OCI-LY7 (cell line): ENCODE results near the gene NCF2. TPM values are rescaled to one million over a fixed set of nuclear protein-coding genes. Genes with fewer than 3 reads are reported as not detected.

Experiments
- BruUV-seq: library from RNA; stranded (reverse); fragments of 400-500 nt; replicated peaks from 2 replicates; lab custom pipeline; 2021; lab: Mats Ljungman, UMichigan
- CTCF ChIA-PET: fragments of 300-600 bp; sonication (Branson Sonifier 250); formaldehyde crosslinking; loops from one replicate; lab custom pipeline; 2022; ENCODE audit warnings: antibody characterized with exemption; ENCODE audit not compliant: unreplicated experiment; lab: Charles Lee
- POLR2A ChIA-PET: fragments of 300-600 bp; sonication (Branson Sonifier 250); formaldehyde crosslinking; loops from one replicate; lab custom pipeline; 2022; ENCODE audit warnings: antibody characterized with exemption; lab: Charles Lee
- DNase-seq: peaks from one replicate; pipeline ENCODE4 v3.0.0-alpha.2; 2015; ENCODE audit warnings: low spot score
- H2AFZ ChIP-seq: fragments of 200-600 bp; sonication (generic), shearing (Covaris generic); 2 replicates; pipeline ENCODE4 v1.6.1; 2014; ENCODE audit warnings: mild to moderate bottlenecking, antibody characterized with exemption, low read length, moderate library complexity
- H3K27ac ChIP-seq: fragments of 200-600 bp; sonication (generic); 2 replicates; pipeline ENCODE4 v1.5.1; 2014; ENCODE audit warnings: mixed run types, low read depth, mild to moderate bottlenecking, moderate library complexity, low read length, inconsistent platforms; ENCODE audit not compliant: poor library complexity, severe bottlenecking
- H3K36me3 ChIP-seq: fragments of 200-600 bp; sonication (generic); 2 replicates; pipeline ENCODE4 v1.6.1; 2014; ENCODE audit warnings: mild to moderate bottlenecking, antibody characterized with exemption, low read length, moderate library complexity, mixed read lengths; ENCODE audit not compliant: insufficient read depth
- H3K4me1 ChIP-seq: fragments of 200-600 bp; sonication (generic); 2 replicates; pipeline ENCODE4 v1.5.1; 2014; ENCODE audit warnings: mild to moderate bottlenecking, low read length; ENCODE audit not compliant: insufficient read depth, poor library complexity, severe bottlenecking
- H3K4me2 ChIP-seq: fragments of 200-600 bp; sonication (generic); 2 replicates; pipeline ENCODE4 v1.6.1; 2014; ENCODE audit warnings: mild to moderate bottlenecking, low read length
- H3K4me3 ChIP-seq: fragments of 200-600 bp; sonication (generic); 2 replicates; pipeline ENCODE4 v1.5.1; 2014; ENCODE audit warnings: mild to moderate bottlenecking, low read depth, low read length; ENCODE audit not compliant: poor library complexity, severe bottlenecking
- H3K79me2 ChIP-seq: fragments of 200-600 bp; sonication (generic); 2 replicates; pipeline ENCODE4 v1.6.1; 2016; ENCODE audit warnings: low read depth, mild to moderate bottlenecking, low read length, moderate library complexity, mixed read lengths; ENCODE audit not compliant: insufficient read depth
- H3K9me2 ChIP-seq: fragments of 200-600 bp; sonication (generic); 2 replicates; pipeline ENCODE4 v1.6.1; 2016; ENCODE audit warnings: mild to moderate bottlenecking, low read length, mixed read lengths; ENCODE audit not compliant: insufficient read depth
- H3K9me3 ChIP-seq: fragments of 200-600 bp; sonication (generic); 2 replicates; pipeline ENCODE4 v1.6.1; 2014; ENCODE audit warnings: mild to moderate bottlenecking, mixed run types, low read length, mixed read lengths
- H4K20me1 ChIP-seq: fragments of 200-600 bp; sonication (generic); 2 replicates; pipeline ENCODE4 v1.6.1; 2014; ENCODE audit warnings: mild to moderate bottlenecking, antibody characterized with exemption, low read length, moderate library complexity, mixed read lengths; ENCODE audit not compliant: insufficient read depth
- EZH2phosphoT487 ChIP-seq: fragments of 200-600 bp; sonication (generic); IDR thresholded peaks from 2 replicates; pipeline ENCODE4 v1.6.1; 2018; ENCODE audit warnings: low read depth, borderline replicate concordance, mild to moderate bottlenecking, mixed run types, antibody characterized with exemption, low read length, moderate library complexity, mixed read lengths
- intact Hi-C: fragments of 100-400 bp; cut with micrococcal nuclease; formaldehyde crosslinking; loops from one replicate; pipeline ENCODE4 v1.10.0; 2022; ENCODE audit not compliant: unreplicated experiment
- total RNA-seq, 2 experiments: library from RNA; depleted of rRNA in 1 of 2; stranded (reverse); fragments of >200 nt in 1 of 2; shearing (Covaris generic) in 1 of 2; gene quantifications; 2 replicates each; pipeline ENCODE4 v1.2.3, GENCODE V29; 2014 to 2022
- TF ChIP-seq, protein P1 (sequence below): fragments of 200-600 bp; sonication (generic); conservative IDR thresholded peaks from 2 replicates; pipeline ENCODE4 v1.5.1; 2014; ENCODE audit warnings: mild to moderate bottlenecking, antibody characterized with exemption, low read length, moderate library complexity, mixed read lengths

Gene NCF2
- total RNA-seq, 2 experiments from 2014 or later: 4.0 to 17.4 TPM

DNA sequence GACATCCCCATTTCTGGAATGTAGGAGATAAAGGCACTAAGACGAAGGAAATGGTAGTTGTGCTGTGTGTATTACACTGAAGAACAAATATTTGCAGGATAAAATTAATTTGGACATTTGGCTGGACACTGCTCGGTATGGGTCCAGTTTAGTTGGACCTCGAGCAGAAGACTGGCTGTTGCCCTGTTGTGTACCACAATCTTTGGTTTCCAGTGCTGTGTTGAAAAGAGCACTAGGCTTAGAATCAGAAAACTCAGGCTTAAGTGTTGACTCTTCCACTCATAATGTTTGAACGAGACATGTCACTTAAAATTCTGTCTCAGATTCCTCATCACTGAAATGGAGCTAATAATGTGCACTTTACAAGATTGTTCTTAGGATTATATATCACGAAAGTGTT is 46.5 kb upstream of the NCF2 start:
- BruUV-seq: no TSS peak
- no peaks in the 10 kb centered on the region for H3K9me3 ChIP-seq
- no peak overlapping the region for H3K27ac ChIP-seq
- intact Hi-C loops: loop anchor here (10.0 kb wide), 1 partner anchor 612 kb away; the partner anchor contains the start of gene LAMC1
- peaks cover 15% of the 10 kb centered on the region; the same call in 1 of the 2 replicates for H3K36me3 ChIP-seq
- ChIA-PET POLR2A (no interaction called here), CTCF (no interaction called here)
- TF ChIP-seq, protein P1, sequence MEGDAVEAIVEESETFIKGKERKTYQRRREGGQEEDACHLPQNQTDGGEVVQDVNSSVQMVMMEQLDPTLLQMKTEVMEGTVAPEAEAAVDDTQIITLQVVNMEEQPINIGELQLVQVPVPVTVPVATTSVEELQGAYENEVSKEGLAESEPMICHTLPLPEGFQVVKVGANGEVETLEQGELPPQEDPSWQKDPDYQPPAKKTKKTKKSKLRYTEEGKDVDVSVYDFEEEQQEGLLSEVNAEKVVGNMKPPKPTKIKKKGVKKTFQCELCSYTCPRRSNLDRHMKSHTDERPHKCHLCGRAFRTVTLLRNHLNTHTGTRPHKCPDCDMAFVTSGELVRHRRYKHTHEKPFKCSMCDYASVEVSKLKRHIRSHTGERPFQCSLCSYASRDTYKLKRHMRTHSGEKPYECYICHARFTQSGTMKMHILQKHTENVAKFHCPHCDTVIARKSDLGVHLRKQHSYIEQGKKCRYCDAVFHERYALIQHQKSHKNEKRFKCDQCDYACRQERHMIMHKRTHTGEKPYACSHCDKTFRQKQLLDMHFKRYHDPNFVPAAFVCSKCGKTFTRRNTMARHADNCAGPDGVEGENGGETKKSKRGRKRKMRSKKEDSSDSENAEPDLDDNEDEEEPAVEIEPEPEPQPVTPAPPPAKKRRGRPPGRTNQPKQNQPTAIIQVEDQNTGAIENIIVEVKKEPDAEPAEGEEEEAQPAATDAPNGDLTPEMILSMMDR: no peak
- no peak for TF ChIP-seq EZH2phosphoT487
- DNase-seq: no peak
- H3K4me1 ChIP-seq: peaks cover 29% of the 10 kb centered on the region
- no peaks in the 10 kb centered on the region for H3K9me2 ChIP-seq
- 0 out of 2 replicates have a peak overlapping the region, but pooled peaks have one; percentile 76 for H3K4me2 ChIP-seq
- no peak overlapping the region for H2AFZ ChIP-seq
- no peak overlapping the region for H3K4me3 ChIP-seq
- H3K79me2 ChIP-seq: peaks cover 34% of the 10 kb centered on the region
- H4K20me1 ChIP-seq: peaks cover 17% of the 10 kb centered on the region

DNA sequence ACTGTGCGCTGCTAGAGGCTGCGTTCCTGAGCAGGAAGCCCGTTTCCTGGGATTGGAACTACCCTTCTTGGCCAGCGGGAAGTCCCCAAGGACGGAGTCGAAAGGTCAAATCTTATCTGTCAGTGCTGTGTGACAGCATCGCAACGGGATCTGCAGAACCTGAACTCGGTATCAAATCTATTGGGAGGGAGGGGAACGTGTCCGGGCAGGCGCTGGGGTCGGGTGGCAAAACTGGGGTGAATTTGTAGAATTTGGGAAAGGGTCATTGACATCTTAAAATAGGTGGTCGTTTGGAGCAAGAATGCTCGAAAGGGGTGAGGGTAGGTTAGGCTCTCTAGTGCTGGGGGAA is 46.0 kb upstream of the NCF2 start:
- CTCF ChIA-PET: no interaction called here
- peak overlapping the region; percentile 90 for H2AFZ ChIP-seq
- no peaks in the 10 kb centered on the region for H3K9me2 ChIP-seq
- no TSS peak for BruUV-seq
- H3K4me1 ChIP-seq: peaks cover 32% of the 10 kb centered on the region
- H3K9me3 ChIP-seq: no peaks in the 10 kb centered on the region
- no peak for DNase-seq
- intact Hi-C loops: loop anchor here (10.0 kb wide), 1 partner anchor 612 kb away; the partner anchor contains the start of gene LAMC1
- H3K4me2 ChIP-seq: peak overlapping the region; percentile 76
- H3K27ac ChIP-seq: no peak overlapping the region
- TF ChIP-seq, protein P1: no peak
- no peak for TF ChIP-seq EZH2phosphoT487
- peaks cover 19% of the 10 kb centered on the region for H4K20me1 ChIP-seq
- H3K79me2 ChIP-seq: peaks cover 39% of the 10 kb centered on the region
- H3K4me3 ChIP-seq: peak overlapping the region; percentile 94
- POLR2A ChIA-PET: no interaction called here
- peaks cover 19% of the 10 kb centered on the region for H3K36me3 ChIP-seq

GRCh38 chr1:183635606-183636333 is 45.5 kb upstream of the NCF2 start, which contains the start of gene ARPC5:
ARPC5 (minus strand) TSS chr1:183635783; CDS start chr1:183635659, 124 bp downstream.
- Histone ChIP-seq H4K20me1 (peaks cover 19% of the 10 kb centered on the region), H3K79me2 (peaks cover 39% of the 10 kb centered on the region), H3K4me3 (peak within 1 kb of the TSS; percentile 94), H3K9me2 (no peaks in the 10 kb centered on the region), H2AFZ (peak within 1 kb of the TSS; percentile 90), H3K36me3 (peaks cover 24% of the 10 kb centered on the region), H3K4me1 (peaks cover 32% of the 10 kb centered on the region), H3K27ac (peak within 1 kb of the TSS; percentile 75), H3K9me3 (no peaks in the 10 kb centered on the region), H3K4me2 (peak within 1 kb of the TSS; percentile 88)
- intact Hi-C loops: loop anchor here (1.0 to 10.0 kb wide), 3 partner anchors 51 to 611 kb away; partner anchors contain the start of gene LAMC1
- ChIA-PET CTCF (no interaction called here), POLR2A (interaction anchor here (0.6 kb wide), 1 partner anchor 292 kb away, joined by 5 read pairs; no protein-coding TSS in a partner anchor)
- no peak for TF ChIP-seq EZH2phosphoT487
- TF ChIP-seq, protein P1: no peak
- DNase-seq: peak; percentile 95
- no TSS peak for BruUV-seq
